NCI-H82 treated with DMSO at 0.1 percent for 48 hours (cell line): ENCODE results near the gene ATP9B.

Source experiments
- DNase-seq: peaks from one replicate; lab custom pipeline; 2025; ENCODE audit not compliant: unreplicated experiment; lab: John Stamatoyannopoulos, UW

ATP9B gene

DNA sequence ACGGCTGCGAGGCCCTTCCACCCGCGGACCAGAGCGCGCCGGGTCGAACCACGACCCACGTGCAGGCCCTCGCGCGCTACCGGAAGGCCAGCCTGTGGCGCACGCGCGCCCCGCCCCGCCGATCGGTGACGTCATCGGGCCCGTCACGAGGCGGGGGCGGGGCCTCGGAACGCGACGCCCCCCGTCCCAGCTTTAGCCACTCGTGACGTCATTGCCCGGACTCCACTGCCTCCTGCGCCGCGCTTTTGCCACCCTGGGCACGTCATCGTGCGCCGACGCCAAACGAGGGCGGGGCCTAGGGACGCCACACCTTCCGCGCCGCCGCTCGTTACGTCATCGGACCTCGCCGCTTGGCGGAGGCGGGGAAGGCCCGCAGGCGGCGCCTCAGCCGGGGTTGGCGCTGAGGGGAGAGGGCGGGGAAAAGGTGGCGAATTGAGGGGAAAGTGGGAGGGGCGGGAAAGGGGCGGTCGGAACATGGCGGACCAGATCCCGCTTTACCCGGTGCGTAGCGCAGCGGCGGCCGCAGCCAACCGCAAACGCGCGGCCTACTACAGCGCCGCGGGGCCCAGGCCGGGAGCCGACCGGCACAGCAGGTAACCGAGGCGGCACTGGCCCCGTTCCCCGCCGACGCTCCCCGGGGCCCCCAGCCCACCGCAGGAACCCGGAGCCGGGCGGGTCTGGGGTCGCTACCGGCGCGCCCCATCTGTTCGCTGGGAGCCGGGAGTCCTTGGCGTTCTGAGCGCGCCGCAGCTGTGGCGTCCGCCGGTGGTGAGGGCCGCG, at the start of gene ATP9B:
ATP9B (plus strand) TSS at position 458 of the 780 bp plus-strand sequence; CDS start at position 475, 17 bp downstream.
- peak; percentile 67 for DNase-seq

DNA sequence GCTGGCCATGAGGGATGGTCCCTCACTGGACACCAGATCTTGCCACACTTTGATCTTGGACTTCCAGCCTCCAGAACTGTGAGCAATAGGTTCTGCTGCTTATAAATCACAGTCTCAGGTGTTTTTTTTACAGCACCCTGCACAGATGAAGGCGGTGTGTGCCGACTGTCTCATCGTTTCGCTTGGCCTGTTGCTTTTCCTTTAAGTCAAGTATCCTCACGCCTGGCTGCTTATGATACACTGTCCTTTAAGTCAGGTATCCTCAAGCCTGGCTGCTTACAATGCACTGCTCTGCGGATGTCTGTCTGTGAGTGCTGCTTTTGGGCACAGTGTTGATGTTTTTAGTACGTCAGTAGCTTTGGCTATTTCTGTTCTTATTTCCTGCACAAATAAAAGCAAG, 49.3 kb upstream of the ATP9B start:
- DNase-seq = no peak

GRCh38 chr18:79022603-79023002, 46.6 kb upstream of the ATP9B start:
- DNase-seq = no peak

- DNase-seq = no peak
Measured at GRCh38 chr18:79026491-79026890, 42.7 kb upstream of the ATP9B start.

DNA sequence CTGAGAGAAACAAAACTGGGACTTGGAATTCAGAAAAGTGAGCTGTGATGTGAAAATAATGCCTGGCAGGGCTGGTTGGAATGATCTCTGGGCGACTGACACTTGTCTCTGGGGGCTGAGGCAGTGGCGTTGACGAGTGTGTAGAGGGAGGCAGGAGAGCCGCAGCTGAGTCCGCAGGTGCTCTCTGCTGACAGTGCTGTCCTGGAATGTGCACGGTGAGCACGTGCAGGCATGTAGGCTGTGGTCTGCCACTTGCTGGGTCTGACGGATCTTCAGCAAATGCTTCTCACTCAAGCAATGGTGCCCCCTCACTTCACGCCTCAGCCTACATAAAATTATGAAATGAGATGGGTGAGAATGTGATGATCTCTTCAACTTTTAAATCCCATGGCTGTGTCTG, 38.5 kb upstream of the ATP9B start:
- DNase-seq = no peak

DNA sequence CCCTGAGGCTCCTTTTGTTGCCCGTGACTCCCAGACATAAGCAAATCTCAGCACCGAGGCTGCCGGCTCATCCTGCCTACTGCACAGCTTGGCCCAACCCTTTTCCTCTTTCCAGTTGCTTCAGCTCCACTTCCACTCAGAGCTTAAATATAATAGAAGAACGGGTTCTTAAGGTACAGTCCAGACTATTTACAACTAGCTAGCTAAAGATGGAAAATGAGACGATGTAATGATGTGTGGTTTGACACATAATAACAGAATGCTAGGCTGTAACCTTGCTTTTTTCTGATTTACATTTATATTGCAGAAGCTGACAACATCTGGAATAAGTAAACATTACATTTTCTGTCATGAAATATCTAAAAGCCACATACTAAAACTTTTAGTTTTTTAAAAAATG, 26.9 kb upstream of the ATP9B start:
- DNase-seq = no peak

GRCh38 chr18:79043288-79043687, 25.9 kb upstream of the ATP9B start:
- DNase-seq = no peak

GRCh38 chr18:79046522-79046921, 22.7 kb upstream of the ATP9B start:
- no peak for DNase-seq

- no peak for DNase-seq
Measured at GRCh38 chr18:79047556-79048244, 21.5 kb upstream of the ATP9B start.

DNA sequence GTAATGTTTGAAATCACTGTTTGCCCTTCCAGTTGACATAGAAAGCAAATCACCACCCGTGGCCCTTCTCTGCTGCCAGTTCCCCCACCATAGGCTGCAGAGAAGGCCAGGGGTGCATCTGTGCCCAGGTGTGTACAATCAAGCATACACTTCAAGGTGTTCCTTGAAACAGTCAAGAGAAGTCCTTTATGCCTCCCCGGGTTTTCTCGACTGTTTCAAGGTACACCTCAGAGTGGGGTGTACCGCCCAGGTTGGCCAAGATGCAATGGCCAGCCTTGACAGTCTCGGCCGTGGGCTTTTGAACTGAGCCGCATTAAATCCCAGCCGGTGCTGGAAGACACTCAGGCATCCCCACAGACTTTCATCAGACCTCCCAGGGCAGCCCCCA, 21.0 kb upstream of the ATP9B start:
- no peak for DNase-seq

DNA sequence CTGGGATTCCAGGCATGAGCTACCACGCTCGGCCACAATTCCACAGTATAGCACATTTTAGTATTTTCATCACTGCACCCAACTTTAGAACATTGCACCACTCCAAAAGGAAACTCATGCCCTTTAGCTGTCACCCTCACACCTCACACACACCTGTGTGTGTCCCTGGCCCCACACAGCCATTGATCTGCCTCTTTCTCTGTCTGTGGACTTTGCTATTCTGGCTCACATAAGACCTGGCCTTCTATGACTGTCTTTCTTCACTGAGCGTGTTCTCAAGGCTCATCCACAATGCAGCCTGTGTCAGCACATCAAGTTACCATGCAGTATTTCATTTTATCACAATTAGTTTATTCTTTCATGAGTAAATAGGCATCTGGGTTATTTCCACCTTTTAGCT, 19.7 kb upstream of the ATP9B start:
- DNase-seq = no peak

DNA sequence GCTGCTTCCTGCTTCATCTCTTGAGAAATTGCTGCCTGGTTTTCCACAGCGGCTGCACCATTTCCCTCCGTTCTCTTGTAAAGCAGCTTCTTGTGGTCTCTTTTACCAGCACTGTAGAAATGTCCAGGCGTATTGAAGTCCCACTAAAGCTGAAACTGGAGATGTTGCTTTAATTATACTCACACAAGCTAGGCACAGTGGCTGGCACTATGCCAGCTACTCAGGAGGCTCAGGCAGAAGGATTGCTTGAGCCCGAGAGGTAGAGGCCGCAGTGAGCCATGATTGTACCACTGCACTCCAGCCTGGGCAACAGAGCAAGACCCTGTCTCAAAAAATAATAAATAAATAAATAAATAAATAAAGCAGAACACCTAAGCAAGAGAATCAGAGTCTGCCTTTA, 19.2 kb upstream of the ATP9B start:
- DNase-seq = no peak

DNA sequence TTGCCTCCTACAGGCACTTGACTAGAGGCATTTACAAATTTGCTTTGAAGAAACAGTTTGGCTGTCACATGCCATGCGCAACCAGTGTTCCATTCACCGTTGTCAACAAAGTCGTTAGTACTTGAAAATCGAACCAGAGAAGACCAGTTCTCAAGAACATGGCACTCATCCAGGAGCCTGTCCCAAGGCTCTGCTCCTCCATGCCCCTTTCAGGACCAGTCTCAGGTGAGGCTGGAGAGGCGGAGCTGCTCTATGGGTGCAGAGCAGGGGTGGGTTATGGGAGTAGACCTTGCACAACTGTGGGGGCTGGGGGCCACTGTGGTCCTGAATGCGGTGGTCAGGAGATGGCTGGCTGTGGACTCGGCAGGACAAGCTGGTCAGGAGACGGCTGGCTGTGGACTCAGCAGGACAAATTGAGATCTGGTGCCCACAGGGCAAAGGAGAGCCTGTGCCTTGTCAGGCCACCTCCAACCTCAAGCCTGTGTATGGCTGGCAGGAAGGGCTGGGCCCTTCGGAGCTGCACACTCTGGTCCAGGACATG, 12.3 kb upstream of the ATP9B start:
- no peak for DNase-seq

GRCh38 chr18:79058007-79058406, 11.2 kb upstream of the ATP9B start:
- DNase-seq = no peak

GRCh38 chr18:79062806-79063205, 6.4 kb upstream of the ATP9B start:
- no peak for DNase-seq

GRCh38 chr18:79064228-79064627, 5.0 kb upstream of the ATP9B start:
- DNase-seq = peak; percentile 91

DNA sequence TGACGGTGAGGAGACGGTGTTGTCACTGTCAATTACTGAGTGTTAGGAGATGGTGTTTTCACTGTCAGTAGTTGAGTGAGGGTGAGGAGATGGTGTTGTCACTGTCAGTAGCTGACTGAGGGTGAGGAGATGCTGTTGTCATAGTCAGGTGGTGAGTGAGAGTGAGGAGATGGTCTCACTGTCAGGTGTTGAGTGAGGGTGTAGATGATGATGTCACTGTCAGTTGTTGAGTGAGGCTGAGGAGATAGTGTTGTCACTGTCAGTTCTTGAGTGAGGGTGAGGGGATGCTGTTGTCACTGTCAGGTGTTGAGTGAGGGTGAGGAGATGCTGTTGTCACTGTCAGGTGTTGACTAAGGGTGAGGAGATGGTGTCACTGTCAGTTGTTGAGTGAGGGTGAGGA, 3.4 kb upstream of the ATP9B start:
- DNase-seq = no peak

DNA sequence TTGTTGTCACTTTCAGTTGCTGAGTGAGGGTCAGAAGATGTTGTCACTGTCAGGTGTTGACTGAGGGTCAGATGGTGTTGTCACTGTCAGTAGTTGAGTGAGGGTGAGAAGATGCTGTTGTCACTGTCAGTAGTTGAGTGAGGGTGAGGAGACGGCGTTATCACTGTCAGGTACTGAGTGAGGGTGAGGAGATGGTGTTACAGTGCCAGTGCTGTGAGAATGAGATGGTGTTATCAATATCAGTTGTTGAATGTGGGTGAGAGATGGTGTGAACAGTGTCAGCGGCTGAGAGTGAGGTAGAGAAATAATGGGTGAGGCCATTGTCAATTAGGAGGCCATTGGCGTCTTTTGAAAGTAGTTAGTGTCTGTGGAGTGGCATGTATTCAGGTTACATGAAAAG, 1.6 kb upstream of the ATP9B start:
- DNase-seq = no peak

GRCh38 chr18:79068341-79068936, 755 bp upstream of the ATP9B start:
- no peak for DNase-seq

- no peak for DNase-seq
Measured at GRCh38 chr18:79069717-79070151, 540 bp downstream of the ATP9B start.

DNA sequence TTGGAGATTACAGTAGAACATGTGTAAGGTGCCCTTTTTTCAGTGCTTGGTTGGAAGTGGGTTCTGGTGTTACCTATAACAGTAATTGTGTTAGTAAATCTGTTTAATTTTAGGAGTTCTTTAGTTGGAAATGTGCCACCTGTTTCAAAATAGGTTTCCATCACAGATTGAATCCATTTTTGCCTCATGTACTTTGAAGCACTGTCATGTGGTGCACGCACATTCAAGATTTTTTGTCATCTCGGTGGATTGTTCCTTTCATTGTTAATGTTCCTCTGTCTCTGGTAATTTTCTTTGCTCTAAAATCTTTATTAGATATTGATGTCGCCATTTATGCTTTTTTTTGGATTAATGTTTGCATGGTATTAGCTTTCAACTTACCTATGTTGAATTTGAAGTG, 1.3 kb downstream of the ATP9B start:
- no peak for DNase-seq

GRCh38 chr18:79071037-79071436, 1.8 kb downstream of the ATP9B start:
- no peak for DNase-seq
